Stimulated activated CD8-positive, alpha-beta memory T cell treated with anti-CD3 and anti-CD28 coated beads, Interleukin-7, amount 100 ng/mL, for 48 hours (primary cell): Measurements from ENCODE around the gene LIN52.
A peak's percentile ranks its signal among the peaks of the same experiment; 100 is the strongest.

ENCODE experiments used
- DNase-seq, 2 donors: peaks; one replicate each; pipeline ENCODE4 v3.0.0-alpha.2; 2020; ENCODE audit warnings: low read depth in 1 of 2; ENCODE audit errors: extremely low read depth in 1 of 2

Gene LIN52

DNA sequence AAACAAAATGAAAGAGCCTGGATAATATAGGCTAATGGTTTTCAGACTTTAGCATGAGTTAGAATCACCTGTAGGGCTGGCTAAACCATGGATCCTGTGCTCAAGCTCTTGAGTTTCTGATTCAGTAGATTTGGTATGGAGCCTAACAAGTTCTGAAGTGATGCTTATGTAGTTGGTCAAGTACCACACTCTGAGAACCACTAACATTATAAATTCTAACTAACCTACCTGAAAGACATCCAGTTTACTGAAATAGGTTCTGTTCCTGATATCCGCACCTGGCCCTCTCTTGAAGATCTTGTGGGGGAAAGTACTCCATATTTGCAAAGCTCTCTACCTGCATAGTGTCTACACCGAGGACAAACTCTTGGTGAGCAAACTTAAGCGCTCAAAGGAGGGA, 95.1 kb downstream of the LIN52 start:
- no peak for DNase-seq

DNA sequence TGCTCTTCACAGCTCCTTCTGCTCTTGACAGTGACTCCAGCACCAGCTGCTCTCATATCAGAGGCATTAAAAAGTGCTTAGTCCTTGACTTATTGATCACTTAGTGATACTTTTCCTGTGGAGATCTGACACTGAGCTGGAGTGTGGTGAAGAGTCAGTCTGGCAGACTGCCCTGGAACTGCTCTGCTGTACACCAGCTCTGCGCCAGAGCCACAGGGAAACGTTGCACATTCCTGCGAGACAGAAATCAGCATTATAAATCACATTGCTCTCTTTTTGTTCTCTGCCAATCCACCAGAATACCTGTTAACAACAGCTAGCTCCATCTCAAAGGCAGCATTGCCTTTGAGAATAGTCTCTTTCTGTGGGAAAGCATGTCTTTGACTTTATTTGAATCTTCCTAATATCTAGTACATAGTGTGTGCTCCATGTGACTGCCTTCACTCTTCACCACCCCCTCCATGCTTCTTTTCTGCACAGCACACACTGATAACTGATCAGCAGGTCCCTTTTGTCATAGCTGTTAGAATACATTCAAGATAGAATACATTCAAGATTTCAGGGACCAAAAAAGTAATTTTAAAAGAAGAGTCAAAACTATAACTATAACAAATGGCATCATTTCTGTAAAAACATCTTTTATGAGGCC, 106.3 kb downstream of the LIN52 start:
- DNase-seq: no peak

DNA sequence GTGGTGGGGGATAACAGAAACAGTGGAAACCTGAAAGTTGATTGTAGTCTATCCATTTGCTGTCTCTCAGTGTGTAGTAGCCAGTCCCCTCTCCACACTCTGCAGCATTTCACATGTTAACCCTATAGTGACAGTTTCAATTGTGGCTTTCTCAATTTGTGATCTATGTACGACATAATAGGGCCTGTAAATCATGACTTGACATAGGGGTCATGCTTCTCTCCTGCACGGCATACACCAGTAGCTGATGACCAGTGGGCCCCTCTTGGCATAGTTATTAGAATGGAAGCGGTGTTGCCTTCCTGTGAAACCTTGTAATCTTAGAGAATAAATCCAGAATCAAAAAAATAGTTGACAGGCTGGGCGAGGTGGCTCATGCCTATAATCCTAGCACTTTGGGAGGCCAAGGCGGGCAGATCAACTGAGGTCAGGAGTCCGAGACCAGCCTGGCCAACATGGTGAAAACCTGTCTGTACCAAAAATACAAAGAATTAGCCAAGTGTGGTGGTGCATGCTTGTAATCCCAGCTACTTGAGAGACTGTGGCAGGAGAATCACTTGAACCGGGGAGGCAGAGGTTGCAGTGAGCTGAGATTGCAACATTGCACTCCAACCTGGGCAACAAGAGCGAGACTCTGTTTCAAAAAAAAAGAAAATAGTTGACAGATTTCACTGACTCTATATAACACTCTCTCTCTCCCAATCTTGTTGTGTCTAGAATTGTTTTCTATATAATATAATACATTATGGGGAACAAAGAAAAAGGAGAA, 109.9 kb downstream of the LIN52 start:
- DNase-seq: no peak

DNA sequence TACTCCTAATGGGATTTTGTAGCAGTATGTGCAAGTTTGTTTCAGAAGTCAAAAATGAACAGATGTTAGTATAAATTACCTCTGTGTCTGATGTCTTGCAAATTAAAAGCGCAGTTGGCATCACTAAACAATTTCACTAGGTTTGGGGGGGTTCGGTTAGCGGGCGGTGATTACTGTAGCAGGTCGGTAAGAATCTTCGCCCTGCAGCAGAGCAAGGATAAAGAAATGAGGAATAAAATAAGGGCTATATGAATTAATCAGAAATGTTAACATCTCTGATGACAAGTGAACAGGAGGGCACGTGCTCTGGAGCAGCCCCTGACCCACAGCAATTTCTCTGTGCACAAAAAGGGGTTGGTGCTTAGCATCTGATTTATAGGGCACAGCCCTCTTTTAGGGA, 110.9 kb downstream of the LIN52 start:
- DNase-seq: no peak

DNA sequence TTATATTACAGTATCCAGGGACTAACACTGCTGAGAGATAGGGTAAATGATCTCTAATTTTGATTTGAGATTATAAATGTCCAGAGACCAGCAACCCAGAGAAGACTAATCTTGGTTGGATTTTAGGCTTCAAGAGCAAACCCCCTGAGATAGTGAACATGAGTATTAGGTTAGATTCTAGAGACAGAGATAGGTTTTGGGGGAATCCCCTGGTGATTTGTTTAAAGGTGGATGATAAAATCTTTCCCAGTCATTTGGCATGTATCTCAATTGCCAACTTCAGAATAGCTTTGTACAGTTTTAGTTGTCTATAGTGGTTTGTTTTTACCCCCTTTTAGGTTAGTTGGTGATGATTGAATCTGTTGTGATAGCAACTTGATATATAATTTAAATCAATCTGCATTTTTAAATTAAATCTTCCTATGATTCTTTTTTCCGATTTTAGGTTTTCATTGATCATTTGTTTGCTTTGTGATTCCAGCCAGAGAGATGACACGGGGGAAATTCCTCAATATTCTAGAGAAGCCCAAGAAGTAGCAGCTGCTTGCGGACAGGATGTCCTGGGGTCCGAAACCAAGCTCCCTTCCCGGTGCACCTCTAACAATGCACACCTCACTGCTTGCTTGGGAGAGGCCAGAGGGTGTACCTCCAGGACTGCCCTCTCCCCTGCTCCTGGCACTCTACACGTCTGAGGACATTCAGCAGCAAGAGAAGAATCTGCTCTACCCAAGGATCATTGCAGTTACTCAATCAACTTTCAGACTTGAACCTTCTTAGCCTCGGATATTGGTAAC, 113.9 kb downstream of the LIN52 start:
- DNase-seq: no peak

DNA sequence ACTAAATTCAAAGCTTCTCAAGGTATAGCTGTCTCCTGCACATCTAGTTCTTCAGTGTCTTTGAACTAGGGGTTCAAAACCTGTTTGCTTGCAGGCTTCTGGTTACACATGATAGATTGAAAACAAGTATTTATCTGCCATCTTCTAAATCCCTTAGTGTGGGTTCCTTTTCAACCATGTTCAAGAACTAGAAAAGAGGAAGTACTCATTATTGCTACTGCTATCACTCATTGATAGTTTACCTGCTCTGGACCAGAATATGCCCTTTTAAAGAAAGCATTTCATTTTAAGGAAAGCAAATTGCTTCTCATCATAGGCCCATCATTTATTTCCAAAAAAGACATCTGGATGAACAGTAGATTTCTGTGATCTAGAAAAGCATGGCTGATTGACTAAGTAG, 117.4 kb downstream of the LIN52 start:
- DNase-seq: no peak

DNA sequence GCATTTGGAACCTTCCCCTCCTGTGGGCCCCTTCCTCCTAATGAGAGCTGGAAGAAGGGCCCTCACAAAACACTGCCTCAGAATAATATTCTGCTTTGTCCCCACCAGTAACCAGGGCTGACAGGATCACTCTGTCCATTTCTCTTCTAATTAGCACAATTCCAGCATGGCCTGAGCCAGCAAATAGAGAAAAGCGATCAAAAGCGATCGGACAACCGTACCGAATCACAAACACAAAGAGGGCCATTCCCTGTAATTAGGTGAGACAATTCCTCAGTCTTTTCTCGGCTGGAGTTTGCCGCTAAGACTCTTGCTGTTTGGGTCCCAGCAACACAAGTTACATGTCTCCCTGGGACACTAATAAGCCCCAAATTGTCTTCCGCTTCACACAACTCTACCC, 118.9 kb downstream of the LIN52 start:
- DNase-seq: no peak

DNA sequence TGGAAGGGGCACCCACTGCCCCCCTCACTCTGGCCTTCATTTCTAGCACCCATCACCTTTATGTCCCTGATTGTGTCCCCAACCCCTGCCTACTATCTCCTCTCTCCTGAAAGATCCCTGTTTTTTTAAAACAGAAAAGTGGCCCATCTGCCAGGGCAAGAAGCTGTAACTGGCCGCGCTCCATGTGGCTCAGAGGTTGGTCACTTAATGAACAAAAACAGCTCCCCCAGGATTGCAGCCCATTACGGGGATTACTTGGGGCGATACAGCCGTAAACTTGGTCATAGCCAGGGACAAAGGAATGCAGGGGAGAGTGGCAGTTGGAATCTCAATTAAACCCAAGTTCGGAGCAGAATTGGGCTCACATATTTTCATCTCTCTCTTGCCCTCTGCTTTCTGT, 119.7 kb downstream of the LIN52 start:
- no peak for DNase-seq

DNA sequence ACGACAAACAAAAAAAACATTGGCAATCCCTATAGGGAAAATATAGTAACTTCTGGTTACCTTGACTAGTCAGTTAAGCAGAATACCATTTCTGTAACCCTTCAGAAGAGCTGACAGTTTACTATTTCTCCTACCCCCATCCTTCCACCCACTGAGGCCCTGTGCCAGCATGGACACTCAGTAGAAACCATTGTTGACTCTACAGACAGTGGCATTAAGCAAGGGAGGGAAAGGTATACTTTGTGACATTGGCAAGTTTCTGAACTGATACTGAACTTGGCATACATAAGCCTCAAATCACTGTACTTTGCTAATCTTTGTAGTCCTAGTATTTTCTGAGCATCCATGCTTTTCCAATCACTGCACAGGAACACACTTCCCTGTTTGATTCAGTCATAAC, 121.1 kb downstream of the LIN52 start:
- DNase-seq: no peak

DNA sequence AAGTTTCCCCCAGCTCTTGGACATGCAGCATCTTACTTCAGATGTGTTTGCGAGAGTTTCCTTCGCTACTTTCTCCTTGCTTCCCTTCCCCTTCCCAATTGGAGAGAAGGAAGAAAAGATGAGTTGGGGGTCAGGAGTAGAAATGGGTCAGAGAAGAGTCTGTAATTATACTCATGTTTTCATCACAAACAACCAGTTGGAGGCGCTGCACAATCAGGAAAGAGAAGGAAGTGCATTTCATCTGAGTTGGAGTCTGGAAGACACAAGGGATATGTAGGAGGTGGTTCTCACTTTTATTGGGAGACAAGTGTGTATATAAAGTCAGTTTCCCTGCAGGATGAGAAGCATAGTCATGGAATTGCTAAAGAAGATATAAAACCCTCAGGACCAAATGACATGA, 123.2 kb downstream of the LIN52 start:
- DNase-seq: no peak

DNA sequence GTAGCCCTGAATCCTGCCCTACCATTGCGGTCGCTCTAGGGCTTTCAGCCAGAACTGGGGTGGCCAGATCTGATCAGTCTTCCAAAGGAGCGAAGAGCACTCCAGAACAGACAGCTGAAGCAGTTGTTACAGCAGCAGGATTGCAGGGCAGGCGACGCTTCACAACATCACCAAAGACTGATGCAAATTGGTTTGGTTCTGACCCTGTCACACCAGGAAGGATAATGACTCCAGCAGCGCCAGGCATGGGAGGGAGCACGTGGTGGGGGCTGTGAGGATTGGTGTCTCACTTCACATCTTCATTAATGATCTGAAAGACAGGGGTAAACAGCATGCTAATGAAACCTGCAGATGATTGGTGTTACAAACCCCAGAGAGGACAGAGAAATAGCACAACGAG, 123.9 kb downstream of the LIN52 start:
- no peak for DNase-seq

DNA sequence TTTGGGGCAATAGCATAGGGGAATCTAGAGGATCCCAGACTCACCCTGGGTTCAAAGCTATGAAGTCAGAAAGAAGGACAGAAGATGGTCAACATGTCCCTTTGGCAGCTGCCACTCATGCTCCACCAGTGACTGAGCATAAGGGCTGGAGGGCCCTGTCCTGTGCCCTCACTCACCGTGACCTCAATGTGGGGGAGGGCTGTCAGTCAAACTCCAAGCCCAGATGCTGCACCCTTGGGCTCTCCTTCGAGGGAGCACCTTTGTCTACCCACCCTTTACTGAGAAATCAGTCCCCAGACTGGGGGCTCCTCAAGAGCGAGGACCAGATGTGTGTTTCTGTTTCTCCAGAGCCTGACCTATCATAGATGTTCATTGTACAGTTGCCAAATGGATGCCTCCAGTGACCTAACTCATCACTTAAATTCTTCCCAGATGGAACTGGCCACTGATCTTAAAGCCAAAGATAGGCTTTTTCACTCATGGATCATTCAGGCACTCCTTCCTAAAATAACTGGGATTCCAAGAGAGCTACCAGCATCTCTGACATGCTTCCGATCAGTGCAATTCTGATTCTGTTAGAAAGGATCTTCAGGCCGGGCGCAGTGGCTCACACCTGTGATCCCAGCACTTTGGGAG, 127.3 kb downstream of the LIN52 start:
- no peak for DNase-seq

DNA sequence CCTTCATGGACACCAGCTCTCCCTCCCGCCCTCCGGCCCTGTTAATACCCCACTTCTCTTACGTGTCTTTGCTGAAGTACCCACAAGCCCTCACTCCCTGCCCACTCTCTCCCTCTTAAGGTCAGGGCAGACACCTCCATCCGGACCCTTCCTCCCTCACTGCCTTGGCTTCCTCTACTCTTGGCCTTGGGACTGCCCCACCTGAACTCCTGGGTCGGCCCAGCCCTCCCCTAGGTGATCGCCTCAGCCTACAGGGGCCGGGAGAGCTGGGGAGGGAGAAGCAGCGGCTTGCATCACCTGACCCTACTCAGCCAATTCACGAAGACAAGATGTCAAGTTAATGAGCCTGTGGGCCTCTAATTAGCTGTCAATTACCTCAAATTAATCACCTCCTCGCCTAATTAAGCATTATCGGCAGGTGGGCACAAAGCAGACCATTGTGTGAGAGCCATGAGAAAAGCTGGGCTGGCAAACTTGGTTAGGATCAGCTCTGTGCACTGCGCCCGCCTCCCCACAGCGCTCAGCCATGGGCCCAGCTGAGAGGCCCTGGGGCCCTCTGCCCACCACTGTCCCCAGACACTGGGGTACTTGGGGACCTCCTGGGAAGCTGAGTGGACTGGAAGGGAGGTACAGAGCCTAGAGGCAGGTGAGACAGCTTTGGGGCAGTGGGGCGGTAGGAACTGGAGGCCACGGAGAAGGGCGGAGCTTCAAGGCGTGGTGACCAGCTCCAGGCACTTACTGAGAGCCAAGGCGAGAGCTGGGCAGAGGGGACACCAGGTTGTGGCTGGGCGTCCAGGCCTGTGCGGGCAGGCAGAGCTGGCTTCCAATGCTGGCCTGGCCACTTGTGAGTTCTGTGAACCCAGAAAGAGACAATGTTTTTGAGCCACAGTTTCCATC, 129.4 kb downstream of the LIN52 start:
- DNase-seq: no peak

DNA sequence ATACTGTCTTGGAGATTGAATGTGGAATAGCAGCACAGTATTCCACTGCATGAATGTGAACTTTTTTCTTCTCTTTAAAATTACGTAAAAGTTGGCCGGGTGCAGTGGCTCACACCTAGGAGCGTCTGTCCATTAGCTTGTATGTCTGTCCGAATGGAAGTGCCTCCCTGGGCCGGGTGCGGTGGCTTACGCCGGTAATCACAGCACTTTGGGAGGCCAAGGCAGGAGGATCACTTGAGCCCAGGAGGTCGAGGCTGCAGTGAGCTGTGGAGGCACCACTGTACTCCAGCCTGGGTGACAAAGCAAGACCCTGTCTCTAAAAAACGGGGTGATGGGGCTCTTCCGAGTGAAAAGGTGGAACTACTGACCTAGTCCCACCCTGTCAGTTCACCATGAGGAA, 131.9 kb downstream of the LIN52 start:
- no peak for DNase-seq

DNA sequence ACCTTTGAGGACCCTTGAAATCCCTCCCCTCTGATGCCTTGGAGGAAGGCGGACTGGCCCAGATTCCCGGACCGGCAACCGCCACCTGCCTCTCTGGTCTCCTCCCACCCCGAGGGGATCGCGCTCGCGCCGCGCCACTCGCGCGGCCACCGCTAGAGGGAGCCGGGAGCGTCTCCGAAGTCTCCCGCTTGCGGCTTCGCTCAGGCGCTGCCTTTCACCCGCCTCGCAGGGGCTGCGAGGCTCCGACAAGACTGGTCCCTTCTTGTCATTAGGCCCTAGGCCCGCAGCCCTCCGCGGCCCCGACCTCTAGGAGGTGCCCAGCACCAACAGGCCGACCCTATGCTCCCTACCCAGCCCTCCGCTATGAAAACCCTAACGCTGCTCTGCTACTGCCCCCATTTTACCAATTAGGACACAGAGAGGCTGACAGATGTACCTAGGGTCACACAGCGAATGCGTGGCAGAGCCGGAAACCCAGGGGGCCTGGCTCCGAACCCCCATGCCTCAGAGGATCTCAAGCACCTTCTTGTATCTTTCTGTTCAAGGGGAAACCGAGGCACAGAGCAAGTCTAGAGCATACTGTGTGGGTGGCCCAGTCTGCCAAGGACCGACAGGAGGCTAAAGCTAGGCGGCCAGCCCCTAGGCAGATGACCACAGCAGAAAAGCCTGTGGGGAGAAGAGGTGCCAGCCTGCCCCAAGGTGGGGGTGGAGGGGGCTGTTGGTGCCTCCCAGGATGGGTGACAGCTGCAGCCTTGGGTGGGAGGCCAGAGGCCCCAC, 133.1 kb downstream of the LIN52 start:
- peak; percentile 55 to 61 for DNase-seq

DNA sequence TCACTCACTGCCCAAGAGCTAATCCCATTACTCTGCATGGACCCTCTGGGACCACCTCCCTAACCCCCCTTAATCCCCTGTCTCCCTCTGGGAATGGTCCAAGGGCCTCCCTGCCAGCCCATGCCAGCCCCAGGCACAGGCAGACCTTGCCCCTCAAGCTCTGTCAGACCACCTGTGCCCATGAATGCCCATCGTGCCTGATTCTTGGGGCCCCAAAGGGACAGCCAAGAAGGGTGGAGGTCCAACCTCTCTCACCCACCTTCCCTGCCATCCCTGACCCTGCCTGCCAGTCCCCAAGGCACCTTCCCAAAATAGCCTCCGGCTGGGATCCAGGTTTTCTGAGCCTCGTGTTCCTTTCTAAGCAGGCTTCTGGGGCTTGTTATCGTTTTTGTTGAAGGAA, 133.7 kb downstream of the LIN52 start:
- DNase-seq: no peak

DNA sequence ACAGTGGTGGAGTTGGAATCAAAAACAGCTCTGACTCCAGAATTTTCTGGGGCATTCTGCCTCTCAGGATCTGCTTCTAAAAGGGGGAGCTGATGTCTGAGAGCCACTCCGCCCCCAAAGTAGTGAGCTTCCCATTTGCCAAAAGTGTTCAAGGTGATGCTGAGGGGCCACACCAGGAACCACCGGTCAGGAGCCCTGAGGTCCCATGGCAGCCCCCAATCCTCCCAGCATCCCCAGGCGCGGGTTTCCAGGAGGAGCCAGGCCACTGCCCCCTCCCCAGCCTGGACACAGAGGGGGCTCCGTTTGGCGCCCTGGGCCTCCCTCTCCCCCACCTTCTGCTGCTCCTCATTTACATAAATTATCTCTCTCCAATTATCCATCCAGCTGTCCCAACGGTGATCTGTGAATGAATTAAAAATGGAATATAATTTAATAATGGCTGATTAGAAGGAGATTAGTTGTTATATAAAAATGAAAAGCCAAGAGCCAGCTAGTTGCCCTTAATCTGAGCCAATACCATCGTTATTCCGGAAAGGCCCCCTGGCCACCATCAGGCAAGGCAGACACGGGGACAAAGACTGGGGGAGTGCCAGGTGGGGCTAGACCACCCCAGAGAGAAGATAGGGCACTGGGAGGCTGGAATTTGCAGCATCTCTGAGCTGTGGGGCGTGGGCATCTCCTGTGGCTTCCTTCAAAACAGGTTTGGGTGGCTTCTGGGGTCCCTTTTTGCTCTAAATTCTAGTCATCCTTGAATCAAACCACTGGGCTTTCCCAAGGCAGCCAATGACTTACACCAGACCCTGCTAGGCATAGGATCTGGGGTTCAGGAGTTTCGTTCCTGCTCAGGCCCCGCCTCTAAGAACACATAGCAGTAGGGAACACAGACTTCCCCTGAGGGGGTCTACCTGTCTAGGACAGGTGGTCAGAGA, 134.8 kb downstream of the LIN52 start:
- no peak for DNase-seq

DNA sequence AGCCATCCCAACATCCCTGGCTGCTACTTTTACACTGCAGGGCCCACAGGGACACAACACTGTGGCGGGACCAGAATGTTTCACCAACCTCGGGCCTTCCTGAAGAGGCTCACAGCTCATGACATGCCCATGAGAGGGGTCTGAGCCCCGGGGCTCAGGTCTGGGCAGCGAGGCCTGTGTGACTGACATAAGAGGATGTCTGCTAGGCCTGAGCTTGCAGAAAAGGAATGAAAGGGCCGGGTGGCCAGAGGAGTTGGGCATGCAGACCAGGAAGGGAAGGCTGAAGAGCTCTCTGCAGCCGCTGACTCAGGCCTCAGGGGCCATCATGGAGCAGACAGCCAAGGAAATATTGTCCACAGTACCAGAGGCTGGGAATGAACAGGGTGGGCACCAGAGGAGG, 136.2 kb downstream of the LIN52 start:
- no peak for DNase-seq

DNA sequence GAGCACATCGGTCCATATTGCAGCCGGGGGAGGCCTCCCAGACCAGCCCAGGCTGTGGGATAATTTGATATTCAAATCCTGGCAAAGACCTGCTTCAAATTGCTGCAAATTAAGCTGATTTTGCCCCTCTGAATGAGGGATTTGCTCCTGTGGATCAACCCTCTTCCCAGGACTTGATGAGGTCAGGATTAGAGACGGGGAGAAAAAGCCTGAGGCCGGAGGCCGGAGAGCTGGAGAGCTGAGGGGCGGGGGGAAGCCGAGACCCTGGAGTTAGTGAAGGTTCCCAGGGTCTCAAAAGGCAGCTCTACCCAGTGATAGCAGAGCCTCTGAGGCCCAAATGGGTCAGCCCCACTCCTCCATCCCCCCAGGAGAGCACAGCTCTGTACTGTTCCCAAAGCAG, 137.0 kb downstream of the LIN52 start:
- DNase-seq: no peak
